ENCODE measurements around the gene SRXN1. TPM values are rescaled to one million over a fixed set of nuclear protein-coding genes. Genes with fewer than 3 reads are reported as not detected.

Gene SRXN1
- total RNA-seq, 1 donor from 2014 or later, result 13.3 TPM

DNA sequence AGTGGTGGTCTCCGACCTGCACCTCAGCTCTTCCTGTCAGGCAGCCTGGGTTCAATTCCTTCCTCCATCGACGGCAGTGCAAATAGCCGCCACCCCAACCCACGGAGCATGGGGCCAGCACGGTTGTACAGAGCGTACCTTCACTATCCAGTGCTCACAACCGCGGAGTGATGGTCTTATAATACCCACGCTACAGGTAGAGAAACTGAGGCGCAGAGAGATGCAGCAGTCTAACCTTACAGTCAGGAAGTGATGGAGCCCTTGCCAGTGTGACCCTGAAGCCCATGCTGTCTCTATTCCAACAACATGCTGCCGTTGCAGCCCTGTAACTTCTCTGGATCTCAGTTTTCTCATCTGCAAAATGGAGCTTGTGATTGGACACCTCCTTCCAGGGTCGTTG lies 11.6 kb upstream of the SRXN1 start:
- no peak overlapping the region for H3K27ac Mint-ChIP-seq
- TF ChIP-seq CTCF (IDR thresholded peaks at IDR 0.05; ENCODE audit: unreplicated experiment), result no peak
- H3K36me3 Mint-ChIP-seq, result no peaks in the 10 kb centered on the region
- no peaks in the 10 kb centered on the region for H3K9me3 Mint-ChIP-seq
- H3K27me3 Mint-ChIP-seq (ENCODE audit: low read depth), result peaks cover 16% of the 10 kb centered on the region
- peaks cover 13% of the 10 kb centered on the region for H3K4me1 Mint-ChIP-seq
- H3K4me3 Mint-ChIP-seq, result no peak overlapping the region
- no peak for DNase-seq (ENCODE audit: low spot score in 2 of 2, unreplicated experiment in 2 of 2)

- Mint-ChIP-seq H3K36me3 (no peaks in the 10 kb centered on the region), H3K27ac (no peak overlapping the region), H3K27me3 (ENCODE audit: low read depth) (peaks cover 16% of the 10 kb centered on the region), H3K4me3 (no peak overlapping the region), H3K9me3 (no peaks in the 10 kb centered on the region), H3K4me1 (peaks cover 13% of the 10 kb centered on the region)
- TF ChIP-seq CTCF (IDR thresholded peaks at IDR 0.05; ENCODE audit: unreplicated experiment), result no peak
- DNase-seq (ENCODE audit: low spot score in 2 of 2, unreplicated experiment in 2 of 2), result no peak
Observed at GRCh38 chr20:664151-664550, 11.2 kb upstream of the SRXN1 start.

DNA sequence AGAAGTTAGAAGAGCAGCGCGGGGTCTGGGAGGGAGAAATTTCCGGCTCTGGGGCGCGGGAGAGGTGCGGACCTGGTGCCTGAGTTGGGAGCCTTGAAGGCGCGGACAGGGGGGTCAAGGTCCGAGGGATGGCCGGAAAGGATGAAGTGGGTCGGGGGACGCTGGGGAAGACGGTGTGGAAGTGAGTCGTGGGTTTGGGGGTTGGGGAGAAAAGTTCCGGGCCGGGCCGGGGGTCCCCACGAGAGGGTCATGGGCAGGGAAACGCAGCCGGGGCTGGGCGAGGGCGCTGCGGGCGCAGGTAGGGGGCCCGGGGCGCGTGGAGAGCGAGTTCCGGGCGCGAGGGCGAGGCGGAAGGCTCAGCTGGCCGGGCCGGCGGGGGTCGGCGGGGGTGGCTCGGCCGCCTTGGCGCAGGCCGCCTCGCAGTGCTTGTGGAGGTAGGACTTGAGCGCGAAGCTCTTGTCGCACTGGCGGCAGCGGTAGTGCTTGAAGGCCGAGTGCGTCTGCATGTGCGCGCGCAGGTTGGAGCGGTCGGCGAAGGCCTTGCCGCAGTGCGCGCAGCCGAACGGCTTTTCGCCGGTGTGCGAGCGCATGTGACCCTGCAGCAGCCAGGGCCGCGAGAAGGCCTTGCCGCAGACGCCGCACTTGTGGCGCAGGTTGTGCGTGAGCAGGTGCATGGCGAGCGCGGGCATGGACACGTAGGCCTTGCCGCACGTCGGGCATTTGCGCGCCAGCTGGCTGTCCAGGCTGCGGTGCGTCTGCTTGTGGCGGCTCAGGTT lies 10.5 kb upstream of the SRXN1 start:
- no peak for TF ChIP-seq CTCF (IDR thresholded peaks at IDR 0.05; ENCODE audit: unreplicated experiment)
- Mint-ChIP-seq H3K27me3 (ENCODE audit: low read depth) (peaks cover 16% of the 10 kb centered on the region), H3K4me3 (no peak overlapping the region), H3K9me3 (no peaks in the 10 kb centered on the region), H3K4me1 (peaks cover 17% of the 10 kb centered on the region), H3K27ac (no peak overlapping the region), H3K36me3 (no peaks in the 10 kb centered on the region)
- no peak for DNase-seq (ENCODE audit: low spot score in 2 of 2, unreplicated experiment in 2 of 2)

DNA sequence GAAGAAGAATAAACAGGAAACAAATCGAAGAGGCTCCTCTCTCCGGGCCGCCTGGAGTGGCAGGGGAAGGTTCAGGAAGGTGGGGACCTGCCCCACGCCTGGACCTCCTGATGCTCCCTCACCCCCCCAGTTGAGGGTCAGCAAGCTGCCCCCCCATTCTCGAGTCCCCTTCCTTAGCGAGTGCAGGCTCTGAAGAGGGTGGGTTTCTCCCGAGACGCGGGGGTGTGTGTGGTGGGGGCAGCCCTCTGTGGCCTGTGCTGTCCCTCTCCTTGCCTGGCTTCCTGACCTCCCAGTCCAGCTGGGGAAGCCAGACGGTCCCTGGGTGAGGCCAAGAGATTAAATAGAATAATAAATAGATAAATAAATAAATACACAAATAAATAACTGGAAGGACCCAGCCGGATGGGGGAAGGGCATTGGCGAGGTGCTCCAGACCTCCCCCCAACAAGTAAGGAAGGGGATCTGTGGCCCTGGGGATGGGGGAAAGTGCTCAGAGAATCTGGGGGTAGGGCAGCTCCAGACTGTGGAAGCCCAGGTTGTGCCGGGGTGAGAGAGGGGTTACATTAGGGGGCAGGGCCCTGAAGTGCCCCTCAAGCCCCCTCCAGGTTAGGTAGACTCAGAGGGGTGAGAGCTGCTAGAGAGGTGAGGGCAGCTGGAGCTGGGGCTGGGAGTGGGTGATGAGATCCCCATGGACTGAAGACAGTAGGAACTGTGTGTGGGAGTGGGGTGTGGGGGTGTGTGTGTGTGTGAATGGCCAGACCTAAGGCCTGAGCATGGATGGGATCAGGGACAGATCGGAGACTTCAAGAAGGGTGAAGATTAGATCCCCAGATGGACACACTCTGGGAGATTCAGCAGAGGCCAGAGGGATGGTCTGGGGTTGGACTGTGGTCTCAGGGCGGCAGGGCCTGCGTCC lies 9.5 kb upstream of the SRXN1 start:
- Mint-ChIP-seq H3K36me3 (no peaks in the 10 kb centered on the region), H3K9me3 (no peaks in the 10 kb centered on the region), H3K27me3 (ENCODE audit: low read depth) (peaks cover 16% of the 10 kb centered on the region), H3K4me1 (peaks cover 25% of the 10 kb centered on the region), H3K4me3 (no peak overlapping the region), H3K27ac (no peak overlapping the region)
- no peak for DNase-seq (ENCODE audit: low spot score in 2 of 2, unreplicated experiment in 2 of 2)
- no peak for TF ChIP-seq CTCF (IDR thresholded peaks at IDR 0.05; ENCODE audit: unreplicated experiment)

DNA sequence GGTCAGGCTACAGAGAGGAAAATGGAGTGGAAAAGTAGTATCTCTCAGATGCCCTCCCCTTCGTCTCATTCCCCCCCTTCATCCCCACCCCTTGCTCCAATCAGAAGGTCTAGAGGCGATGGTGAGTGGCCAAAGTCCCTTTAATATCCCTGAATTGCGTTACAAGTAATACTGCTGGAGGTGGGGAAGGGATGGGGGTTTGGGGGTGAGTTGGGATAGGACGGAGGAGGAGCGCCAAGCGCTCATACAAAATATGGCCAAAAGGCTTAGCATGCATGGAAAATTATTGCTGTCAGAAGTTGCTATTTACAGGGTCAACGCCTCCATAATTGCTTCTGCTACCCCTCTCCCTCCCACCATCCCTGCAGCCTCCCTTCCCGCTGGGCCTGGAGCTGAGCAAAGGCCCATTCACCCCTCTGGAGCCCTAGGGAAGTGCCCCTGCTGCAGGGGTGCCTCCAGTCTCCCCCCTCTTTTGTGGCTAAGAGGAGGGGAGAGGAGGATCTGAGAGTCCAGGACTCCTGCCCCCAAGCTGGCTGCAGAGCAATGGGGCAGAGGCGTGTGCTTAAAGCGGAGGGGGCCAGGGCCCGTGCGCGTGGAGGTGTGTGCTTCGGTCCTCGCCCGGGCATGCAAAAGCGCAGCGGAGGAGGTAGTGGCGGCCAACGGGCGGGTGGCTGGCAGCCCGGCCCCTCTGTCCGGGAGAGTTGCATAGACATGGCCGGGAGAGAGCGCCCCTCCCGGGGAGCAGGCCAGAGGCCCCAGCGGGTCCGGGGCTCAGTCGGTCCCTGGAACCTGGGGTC lies 8.7 kb upstream of the SRXN1 start:
- H3K27ac Mint-ChIP-seq, result peak overlapping the region; percentile 34
- H3K27me3 Mint-ChIP-seq (ENCODE audit: low read depth), result peaks cover 14% of the 10 kb centered on the region

More for the DNA sequence above, 8.7 kb upstream of the SRXN1 start:
- Mint-ChIP-seq H3K36me3 (no peaks in the 10 kb centered on the region), H3K4me1 (peaks cover 25% of the 10 kb centered on the region), H3K9me3 (no peaks in the 10 kb centered on the region), H3K4me3 (no peak overlapping the region)
- no peak for TF ChIP-seq CTCF (IDR thresholded peaks at IDR 0.05; ENCODE audit: unreplicated experiment)
- no peak for DNase-seq (ENCODE audit: low spot score in 2 of 2, unreplicated experiment in 2 of 2)

All from mesothelial cell of epicardium (in vitro differentiated cells).